ENCODE results near the gene ALKBH3.
A peak's percentile ranks its signal among the peaks of the same experiment; 100 is the strongest.

DNA sequence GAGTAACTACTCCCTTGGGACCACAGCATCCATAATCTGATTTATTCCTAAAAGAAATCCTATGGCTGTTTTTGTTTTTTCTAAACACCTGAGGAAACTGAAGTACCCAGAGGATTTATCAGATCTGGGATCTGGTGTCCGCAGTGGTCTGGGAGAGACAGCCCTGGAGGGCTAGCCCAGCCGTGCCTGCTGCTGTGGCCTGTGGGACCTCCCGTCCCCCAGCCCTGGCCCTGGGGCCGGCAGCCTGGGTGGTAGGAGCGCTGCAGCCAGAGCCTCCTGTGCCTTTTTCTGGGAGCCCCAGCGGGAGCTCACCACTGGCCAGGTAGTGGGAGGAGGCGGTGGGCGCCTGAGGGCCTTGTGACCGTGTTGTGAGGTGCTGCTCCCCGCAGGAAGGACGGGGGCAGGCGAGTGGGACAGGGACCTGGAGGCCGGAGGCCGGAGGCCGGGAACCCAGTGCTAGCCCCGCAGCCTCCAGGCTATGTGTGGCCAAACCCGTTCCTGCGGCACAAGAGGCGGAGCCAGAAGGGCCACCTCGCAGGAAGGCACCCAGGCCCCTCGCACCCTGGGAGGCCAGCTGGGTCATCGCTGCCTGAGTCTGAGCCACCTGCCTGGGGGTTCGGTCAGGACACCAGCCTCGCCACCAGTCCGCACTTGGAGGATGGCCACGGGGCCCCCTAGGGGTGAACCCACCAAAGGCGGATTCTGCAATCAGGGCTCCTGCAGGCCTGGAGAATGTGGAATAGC, 43.7 kb downstream of the ALKBH3 start:
- TF ChIP-seq, protein P1, sequence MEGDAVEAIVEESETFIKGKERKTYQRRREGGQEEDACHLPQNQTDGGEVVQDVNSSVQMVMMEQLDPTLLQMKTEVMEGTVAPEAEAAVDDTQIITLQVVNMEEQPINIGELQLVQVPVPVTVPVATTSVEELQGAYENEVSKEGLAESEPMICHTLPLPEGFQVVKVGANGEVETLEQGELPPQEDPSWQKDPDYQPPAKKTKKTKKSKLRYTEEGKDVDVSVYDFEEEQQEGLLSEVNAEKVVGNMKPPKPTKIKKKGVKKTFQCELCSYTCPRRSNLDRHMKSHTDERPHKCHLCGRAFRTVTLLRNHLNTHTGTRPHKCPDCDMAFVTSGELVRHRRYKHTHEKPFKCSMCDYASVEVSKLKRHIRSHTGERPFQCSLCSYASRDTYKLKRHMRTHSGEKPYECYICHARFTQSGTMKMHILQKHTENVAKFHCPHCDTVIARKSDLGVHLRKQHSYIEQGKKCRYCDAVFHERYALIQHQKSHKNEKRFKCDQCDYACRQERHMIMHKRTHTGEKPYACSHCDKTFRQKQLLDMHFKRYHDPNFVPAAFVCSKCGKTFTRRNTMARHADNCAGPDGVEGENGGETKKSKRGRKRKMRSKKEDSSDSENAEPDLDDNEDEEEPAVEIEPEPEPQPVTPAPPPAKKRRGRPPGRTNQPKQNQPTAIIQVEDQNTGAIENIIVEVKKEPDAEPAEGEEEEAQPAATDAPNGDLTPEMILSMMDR (IDR thresholded peaks at IDR 0.05), result peak in 1 of 3 experiments; percentile 5
- TF ChIP-seq POLR2A (IDR thresholded peaks at IDR 0.05; ENCODE audit: low read depth), result no peak

All from esophagus muscularis mucosa (tissue), 3 donors.